GM21360 (cell line): Measurements from ENCODE around the gene LRRC8B.
"Not testable (repeated sequence)": the region's sequence is repeated elsewhere in the genome, so short reads cannot be mapped to it uniquely, and the experiment has no call there.

Experiments
- ATAC-seq: cut with Tn5 transposase; IDR thresholded peaks from one replicate; pipeline ENCODE4 v1.9.1; 2021; ENCODE audit warnings: mild to moderate bottlenecking, moderate library complexity; ENCODE audit not compliant: unreplicated experiment

Gene LRRC8B

DNA sequence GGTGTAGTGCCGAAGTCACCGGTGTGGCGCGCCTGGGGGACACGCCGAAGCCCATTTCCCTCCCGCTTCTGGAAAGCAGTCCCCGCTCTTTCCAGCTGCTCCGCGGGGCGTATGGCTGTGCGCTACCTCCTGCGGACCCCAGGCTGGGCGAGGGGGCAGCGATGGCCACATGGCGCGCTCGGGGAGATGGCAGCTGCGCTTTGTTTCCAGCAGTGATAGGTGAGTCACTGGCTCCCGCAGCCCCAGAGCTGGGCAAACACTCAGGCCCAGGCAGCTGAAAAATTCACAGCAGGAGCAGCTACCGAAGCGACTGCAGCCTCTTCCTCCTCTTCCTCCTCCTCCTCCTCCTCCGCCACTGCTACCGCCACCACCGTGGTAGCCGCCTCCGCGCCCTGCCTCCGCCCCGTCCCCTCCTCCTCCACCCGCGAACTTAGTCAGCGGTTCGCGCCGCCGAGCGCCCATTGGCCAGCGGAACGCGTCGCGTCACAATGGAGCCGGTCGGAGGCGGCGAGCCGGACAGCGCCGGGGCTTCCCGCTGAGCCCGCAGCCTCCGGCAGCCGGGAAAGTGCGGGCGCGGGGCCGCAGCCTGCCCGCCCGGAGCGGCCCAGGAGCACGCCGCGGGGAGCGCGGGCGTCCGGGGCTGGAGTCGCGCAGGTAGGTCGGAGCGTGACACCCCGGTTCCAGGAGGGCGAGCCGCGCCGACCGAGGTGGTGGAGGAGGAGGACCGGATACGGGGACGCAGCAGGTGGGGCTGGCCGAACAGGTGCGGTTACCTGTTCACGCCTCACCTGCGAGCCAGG is at the start of gene LRRC8B:
TSS of gene LRRC8B (plus strand) at position 461 of the 800 bp plus-strand sequence. CDS start 57,822 bp downstream, outside the sequence.
- ATAC-seq, result peak; percentile 86

DNA sequence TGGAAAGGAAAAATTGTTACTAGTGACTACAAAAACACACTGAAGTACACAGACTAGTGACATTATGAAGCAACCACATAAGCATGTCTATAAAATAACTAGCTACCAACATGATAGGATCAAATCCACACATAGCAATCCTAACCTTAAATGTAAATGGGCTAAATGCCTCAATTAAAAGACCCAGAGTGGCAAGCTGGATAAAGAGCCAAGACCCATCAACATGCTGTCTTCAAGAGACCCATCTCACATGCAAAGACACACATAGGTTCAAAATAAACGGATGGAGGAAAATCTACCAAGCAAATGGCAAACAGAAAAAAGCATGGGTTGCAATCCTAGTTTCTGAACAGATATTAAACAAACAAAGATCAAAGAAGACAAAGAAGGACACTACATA is 49.4 kb upstream of the LRRC8B start:
- no peak for ATAC-seq

DNA sequence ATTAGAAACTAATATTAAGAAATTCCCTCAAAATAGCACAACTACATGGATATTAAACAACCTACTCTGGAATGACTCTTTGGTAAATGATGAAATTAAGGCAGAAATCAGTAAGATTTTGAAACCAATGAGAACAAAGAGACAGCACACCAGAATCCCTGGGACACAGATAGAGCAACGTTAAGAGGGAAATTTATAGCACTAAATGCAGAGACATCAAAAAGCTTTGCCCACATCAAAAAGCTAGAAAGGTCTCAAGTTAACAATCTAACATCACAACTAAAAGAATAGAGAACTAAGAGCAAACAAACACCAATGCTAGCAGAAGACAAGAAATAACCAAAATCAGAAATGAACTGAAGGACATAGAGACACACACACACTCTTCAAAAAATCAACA is 48.6 kb upstream of the LRRC8B start:
- ATAC-seq, result no peak

DNA sequence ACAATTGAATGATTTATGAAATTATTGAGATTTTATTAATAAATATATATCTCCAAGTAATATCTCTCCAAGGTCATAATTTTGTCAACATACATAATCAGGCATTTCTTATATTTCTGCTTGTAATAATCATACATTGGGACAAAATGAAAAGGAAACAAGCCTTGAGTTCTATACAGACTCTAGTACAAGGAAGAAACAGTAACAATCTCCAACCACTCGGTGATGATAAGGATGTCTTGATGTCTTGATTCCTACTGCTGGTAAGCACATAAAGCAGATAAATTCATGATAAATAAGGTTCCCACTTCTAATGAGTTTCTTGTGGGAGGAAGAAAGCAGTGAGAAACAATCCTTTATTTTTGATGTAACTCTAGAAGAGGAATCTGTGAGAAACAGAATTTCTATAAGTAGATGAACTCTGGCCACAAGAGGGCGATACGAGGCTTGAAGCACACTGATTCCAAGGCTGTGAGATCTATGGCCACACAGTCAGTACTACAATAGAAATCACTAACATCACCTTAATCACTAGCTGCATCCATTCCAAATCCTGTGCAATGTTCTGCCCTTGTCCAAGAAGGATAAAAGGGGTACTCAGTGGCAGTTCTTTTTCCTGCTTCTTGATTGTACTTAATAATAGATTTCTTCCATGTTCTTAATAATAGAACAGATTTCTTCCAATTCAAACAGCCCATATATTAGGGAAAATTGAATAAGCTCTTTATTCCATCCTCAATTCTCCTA is 41.4 kb upstream of the LRRC8B start:
- ATAC-seq, result no peak

DNA sequence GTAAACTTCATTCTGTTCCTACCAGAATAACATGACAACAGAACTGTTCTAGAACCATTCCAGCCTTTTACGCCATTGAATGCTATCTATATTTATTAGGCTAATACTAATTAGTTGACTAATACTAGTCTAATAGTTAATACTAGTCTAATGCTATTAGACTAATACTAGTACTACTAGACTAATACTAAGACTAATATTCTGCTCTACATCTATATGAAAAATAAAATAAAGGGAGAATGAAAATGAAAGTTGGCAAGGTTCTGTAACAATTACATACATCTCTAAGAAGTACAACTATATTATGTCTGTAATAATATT is 40.9 kb upstream of the LRRC8B start:
- no peak for ATAC-seq

DNA sequence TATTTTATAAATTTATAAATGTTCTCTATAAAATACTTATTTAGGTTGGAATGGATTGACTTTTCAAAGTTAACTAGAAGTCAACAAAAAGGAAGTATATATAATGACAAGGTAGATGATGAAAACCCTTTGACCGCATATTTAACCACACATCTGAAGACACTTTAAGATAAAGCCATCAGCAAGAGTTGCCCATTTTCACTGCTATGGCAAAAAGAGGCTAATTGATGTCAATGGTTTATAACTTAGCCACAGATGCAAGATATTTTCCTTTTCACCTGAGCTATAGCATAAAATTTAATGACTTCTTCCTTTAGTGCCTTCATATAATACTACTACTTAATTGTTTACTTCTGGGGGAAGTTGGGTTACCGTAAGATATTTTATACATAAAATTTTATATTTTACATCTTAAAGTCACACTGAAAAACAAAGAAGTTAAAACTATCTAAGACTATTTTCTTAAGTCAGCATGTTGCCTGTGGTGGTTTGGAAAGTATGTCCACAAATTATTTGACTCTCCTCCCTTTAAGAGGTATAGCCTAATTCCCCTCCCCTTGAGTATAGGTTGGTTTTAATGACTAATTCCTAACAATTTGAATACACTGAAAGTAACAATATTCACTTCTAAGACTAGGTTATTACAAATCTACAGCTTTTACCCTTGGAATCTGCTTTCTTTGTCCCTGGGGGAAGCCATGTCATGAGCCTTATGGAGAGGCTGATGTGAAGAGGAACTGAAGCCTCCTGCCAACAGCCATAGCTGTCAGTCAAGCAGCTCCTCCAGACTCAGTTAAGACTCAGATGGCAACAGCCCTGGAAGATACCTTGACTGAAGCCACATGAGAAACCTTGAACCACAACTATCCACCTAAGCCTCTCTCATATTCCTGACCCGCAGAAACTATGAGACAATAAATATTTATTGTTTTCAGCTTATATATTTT is 40.3 kb upstream of the LRRC8B start:
- no peak for ATAC-seq

DNA sequence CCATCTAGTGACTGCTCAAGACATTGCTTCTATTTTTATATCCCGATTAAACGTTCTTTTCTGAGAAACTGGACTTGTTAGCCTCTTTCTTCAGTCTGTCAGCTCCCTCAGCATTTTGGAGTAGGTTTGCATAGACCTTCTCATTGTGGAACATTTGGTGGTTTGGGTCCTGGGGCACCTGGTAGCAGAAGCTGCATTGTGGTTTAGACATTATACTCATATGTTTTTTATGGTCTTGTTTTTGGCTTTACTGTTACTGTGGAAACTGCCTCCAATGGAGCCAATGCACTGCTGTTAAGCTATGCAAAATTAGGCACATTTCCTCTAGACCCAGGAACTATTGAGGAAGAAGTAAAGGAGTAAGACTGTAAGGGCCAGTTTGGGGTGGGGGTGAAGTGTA is 36.7 kb upstream of the LRRC8B start:
- ATAC-seq, result no peak

DNA sequence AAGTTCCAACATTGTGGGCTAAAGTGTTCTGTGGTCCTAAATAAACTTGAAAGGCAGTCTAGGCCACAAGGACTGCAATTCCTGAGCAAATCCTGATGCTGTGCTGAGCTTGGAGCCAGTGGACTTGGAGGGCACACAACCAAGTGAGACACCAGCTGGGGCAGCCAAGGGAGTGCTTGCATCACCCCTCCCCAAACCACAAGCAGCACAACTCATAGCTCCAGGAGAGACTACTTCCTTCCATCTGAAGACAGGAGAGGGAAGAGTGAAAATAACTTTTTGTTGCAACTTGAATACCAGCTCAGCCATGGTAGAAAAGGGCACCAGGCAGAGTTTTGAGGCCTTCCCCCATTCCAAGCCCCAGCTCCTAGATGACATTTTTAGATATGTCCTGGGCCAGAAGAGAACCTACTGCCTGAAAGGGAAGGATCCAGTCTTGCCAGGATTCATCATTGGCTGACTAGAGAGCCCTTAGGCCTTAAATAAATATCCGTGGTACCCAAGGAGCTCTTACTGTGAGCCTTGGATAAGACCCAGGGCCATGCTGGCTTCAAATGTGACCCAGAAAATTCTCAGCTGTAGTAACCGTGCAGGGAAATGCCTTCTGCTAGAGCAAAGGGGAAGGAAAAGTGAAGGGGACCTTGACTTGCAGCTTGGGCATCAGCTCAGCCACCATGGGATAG is 35.4 kb upstream of the LRRC8B start:
- ATAC-seq, result no peak

DNA sequence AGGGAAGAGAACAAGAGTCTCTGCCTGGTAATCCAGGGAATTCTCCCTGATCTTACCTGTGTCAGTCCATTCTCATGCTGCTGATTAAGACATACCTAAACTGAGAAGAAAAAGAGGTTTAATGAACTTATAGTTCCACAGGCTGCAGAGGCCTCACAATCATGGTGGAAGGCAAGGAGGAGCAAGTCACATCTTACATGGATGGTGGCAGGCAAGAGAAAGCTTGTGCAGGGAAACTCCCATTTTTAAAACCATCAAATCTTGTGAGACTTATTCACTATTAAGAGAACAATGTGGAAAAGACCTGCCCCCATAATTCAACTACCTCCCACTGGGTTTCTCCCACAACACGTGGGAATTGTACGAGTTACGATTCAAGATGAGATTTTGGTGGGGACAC is 34.2 kb upstream of the LRRC8B start:
- ATAC-seq, result no peak

DNA sequence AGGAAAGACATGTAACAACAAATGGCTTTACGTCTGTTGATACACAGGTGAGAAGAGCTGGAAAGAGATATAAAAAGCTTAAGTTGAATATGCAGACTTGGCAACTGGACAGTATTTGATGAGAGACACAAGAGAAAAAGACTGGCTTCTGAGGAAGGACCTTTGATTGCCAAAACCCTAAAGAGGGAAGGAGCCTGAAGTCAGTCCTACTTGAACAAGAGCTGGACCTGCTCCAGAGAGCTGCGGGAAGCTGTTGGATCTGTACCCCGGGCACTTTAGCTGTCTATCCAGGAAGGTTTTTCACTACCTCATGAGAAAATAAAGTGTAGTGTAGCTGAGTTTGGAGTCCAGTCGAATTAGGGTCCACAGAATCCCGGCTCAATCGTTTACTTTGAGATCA is 25.3 kb upstream of the LRRC8B start:
- no peak for ATAC-seq

DNA sequence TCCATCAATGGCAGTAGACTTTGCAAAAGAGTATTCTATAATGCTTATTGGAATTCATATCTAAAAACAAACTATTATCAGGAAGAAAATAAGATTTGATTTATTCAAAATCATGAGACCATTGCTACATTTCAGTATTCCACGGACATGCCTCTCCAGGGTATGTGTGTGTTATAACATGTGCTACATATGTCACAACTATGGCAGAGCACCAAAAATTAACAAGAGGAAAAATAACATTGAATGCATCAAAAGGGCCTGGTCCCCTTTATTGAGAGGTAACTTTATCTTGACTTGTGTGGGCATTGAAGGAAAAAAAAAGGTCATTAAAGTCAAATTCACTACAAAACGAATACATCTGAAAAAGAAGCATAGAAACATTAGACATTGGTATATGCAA is 22.6 kb upstream of the LRRC8B start:
- no peak for ATAC-seq

DNA sequence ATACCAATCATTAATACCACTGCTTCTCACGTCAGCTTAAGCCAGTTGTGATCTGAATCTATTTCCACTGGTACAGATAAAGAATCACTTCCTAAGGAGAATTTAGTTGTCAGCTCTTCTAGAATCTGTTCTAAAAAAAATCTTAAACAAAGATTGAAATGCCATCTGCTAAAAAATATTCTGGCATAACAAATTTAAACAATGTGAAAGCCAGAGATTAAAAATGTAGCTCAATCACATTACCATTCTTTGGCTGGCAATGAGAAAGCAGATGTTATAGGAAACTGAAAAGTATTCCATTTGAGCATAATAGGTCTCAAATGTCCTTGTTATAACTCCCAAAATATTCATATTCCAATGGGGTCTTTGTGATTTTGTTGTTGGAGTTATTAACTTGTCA is 21.7 kb upstream of the LRRC8B start:
- ATAC-seq, result no peak

DNA sequence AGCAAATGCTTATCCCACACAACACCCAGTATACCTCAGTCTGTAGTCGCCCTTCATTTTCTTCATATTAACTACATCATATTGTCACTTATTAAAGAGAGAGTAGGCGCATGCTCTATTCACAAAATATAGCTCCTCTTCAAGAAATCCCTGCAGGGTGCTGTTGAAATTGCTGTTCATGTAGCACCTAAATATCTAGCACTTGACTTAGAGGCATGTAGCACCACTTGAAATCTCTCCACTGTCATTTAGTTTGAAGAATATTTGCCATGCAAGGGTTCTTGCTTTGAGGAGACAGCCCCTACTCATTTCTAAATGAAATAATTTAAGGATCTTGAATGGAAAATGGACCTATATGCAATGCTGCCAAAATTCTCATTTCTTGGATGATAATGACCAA is 20.9 kb upstream of the LRRC8B start:
- ATAC-seq, result no peak

DNA sequence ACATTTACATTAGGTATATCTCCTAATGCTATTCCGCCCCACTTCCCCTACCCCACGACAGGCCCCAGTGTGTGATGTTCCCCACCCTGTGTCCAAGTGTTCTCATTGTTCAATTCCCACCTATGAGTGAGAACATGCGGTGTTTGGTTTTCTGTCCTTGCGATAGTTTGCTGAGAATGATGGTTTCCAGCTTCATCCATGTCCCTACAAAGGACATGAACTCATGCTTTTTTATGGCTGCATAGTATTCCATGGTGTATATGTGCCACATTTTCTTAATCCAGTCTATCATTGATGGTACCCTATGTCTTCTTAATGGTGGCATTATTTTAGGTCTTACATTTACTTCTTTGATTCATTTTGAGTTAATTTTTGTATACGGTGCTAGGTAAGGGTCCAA is 14.6 kb upstream of the LRRC8B start:
- not testable (repeated sequence) for ATAC-seq

DNA sequence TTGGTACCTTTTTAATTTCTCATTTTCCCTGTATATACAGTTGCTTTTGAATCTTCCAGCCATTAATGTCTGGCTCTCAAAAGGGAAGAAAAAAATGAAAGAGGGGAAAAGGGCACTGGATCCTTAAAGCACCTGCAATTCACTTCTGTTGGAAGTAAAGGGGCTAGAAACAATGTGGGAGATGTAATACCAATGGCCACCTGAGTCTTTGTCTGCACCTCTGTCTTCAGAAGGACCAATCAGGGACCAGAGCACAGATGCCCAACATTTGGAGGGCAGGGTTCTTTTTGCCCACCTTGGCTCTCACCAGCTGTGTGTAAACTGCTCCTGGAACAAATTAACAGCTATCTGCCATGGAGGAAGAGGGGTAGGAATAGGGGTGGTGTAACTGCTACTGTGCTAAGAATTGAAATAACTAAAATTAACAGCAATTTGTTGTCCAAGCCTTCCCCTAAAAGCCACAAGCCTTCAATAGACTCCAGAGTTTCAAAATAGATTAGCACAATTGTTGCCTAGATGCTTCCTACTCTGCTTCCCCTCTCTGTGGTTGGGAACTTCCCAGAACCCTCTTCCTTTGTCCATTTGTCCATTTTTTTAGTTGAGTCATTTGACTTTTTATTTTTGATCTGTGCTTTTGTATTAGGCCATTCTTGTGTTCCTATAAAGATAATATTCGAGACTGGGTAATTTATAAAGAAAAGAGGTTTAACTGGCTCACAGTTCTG is 11.5 kb upstream of the LRRC8B start:
- no peak for ATAC-seq

DNA sequence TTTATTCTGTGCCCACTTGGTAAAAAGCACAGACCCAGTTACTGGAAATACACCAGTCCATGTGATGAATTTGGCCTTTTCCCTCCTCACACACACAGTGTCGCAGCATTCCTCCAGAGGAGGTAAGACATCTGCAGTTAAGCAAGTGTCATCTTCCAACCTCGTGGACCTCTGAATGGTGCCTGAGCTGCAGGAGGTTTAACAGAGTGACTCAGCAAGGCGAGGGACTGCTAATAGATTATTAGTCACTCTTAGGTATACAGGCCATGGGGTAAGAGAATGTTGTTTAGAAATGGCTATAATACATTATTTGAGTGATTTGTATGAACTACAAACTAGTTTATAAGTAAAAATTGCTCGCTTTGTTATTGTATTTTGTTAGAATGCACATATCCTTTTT is 8.6 kb upstream of the LRRC8B start:
- no peak for ATAC-seq

DNA sequence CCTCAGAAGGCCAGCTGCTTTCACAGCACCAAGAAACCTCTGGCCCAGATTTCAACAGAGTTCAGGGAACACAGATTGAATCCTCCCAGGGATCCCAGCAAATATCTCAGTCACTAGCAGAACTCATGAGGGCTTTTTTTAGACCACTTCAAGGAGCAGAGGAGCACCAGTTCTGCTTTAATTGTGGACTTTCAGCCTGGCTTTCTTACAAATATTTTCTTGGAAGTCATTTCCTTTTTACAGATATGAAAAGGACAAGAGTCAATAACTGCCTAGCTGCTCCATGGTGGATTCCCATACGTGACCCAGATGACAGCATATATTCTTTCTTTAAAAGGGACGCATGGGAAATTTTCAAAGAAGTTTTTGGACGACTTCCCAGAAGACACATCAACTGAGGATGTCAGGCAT is 6.4 kb upstream of the LRRC8B start:
- ATAC-seq, result no peak

DNA sequence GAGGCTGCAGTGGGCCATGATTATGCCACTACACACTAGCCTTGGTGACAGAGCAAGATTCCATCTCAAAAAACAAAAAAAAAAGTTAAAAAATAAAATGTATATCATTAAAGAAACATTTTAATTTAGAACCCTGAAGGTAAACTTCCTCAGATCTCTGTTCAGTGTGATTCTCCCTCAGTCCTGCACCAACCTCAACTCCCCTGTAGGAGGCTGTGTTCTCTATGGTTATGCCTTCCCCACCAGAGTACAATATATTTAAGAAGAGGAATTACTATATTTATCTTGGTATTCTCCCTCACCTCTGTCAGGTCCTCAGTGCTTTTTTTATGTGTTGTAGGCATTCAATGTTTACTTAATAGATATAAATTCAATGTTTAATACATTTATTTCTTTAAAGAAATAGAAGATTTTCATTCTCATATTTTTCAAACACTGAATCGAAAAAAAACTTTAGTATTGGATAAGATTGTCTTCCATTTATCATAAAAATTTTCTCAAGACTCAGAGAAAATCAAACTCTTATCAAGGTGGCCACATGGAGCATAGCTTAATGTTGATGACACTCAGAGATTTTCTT is 4.8 kb upstream of the LRRC8B start:
- ATAC-seq, result peak; percentile 47

DNA sequence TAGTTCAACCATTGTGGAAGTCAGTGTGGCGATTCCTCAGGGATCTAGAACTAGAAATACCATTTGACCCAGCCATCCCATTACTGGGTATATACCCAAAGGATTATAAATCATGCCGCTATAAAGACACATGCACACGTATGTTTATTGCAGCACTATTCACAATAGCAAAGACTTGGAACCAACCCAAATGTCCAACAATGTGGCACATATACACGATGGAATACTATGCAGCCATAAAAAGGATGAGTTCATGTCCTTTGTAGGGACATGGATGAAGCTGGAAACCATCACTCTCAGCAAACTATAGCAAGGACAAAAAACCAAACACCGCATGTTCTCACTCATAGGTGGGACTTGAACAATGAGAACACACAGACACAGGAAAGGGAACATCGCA is 2.7 kb upstream of the LRRC8B start:
- not testable (repeated sequence) for ATAC-seq
